Measurements from ENCODE around the gene TYW1B.
"Not testable (repeated sequence)": the region's sequence is repeated elsewhere in the genome, so short reads cannot be mapped to it uniquely, and the experiment has no call there.

DNA sequence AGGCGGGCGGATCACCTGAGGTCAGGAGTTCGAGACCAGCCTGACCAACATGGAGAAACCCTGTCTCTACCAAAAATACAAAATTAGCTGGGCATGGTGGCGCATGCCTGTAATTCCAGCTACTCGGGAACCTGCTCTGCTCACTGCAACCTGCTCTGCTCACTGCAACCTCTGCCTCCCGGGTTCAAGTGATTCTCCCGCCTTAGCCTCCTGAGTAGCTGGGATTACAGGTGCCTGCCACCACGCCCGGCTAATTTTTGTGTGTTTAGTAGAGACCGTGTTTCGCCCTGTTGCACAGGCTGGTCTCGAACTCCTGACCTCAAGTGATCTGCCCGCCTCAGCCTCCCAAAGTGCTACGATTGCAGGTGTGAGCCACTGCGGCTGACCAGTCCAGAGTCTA, 16.1 kb upstream of the TYW1B start:
- TF ChIP-seq, protein P1, sequence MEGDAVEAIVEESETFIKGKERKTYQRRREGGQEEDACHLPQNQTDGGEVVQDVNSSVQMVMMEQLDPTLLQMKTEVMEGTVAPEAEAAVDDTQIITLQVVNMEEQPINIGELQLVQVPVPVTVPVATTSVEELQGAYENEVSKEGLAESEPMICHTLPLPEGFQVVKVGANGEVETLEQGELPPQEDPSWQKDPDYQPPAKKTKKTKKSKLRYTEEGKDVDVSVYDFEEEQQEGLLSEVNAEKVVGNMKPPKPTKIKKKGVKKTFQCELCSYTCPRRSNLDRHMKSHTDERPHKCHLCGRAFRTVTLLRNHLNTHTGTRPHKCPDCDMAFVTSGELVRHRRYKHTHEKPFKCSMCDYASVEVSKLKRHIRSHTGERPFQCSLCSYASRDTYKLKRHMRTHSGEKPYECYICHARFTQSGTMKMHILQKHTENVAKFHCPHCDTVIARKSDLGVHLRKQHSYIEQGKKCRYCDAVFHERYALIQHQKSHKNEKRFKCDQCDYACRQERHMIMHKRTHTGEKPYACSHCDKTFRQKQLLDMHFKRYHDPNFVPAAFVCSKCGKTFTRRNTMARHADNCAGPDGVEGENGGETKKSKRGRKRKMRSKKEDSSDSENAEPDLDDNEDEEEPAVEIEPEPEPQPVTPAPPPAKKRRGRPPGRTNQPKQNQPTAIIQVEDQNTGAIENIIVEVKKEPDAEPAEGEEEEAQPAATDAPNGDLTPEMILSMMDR (IDR thresholded peaks at IDR 0.05; ENCODE audit: insufficient read depth, low read length) = not testable (repeated sequence)
- not testable (repeated sequence) for TF ChIP-seq POLR2AphosphoS5, GABPA (IDR thresholded peaks at IDR 0.05; ENCODE audit: low read depth)
- TF ChIP-seq, protein P2, sequence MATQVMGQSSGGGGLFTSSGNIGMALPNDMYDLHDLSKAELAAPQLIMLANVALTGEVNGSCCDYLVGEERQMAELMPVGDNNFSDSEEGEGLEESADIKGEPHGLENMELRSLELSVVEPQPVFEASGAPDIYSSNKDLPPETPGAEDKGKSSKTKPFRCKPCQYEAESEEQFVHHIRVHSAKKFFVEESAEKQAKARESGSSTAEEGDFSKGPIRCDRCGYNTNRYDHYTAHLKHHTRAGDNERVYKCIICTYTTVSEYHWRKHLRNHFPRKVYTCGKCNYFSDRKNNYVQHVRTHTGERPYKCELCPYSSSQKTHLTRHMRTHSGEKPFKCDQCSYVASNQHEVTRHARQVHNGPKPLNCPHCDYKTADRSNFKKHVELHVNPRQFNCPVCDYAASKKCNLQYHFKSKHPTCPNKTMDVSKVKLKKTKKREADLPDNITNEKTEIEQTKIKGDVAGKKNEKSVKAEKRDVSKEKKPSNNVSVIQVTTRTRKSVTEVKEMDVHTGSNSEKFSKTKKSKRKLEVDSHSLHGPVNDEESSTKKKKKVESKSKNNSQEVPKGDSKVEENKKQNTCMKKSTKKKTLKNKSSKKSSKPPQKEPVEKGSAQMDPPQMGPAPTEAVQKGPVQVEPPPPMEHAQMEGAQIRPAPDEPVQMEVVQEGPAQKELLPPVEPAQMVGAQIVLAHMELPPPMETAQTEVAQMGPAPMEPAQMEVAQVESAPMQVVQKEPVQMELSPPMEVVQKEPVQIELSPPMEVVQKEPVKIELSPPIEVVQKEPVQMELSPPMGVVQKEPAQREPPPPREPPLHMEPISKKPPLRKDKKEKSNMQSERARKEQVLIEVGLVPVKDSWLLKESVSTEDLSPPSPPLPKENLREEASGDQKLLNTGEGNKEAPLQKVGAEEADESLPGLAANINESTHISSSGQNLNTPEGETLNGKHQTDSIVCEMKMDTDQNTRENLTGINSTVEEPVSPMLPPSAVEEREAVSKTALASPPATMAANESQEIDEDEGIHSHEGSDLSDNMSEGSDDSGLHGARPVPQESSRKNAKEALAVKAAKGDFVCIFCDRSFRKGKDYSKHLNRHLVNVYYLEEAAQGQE (IDR thresholded peaks at IDR 0.05; ENCODE audit: insufficient replicate concordance, low read depth) = not testable (repeated sequence)

All from HL-60 (cell line).